Right cardiac atrium (tissue), 5 donors: ENCODE results near the gene GTSE1. TPM values are rescaled to one million over a fixed set of nuclear protein-coding genes. Genes with fewer than 3 reads are reported as not detected.

Source experiments
- ATAC-seq, 2 donors: fragments of 200-7000 bp; cut with Tn5 transposase; one replicate each; pipeline versions ENCODE4 v1.8.0 to v1.9.1; 2020; ENCODE audit warnings: moderate library complexity in 2 of 2, mild to moderate bottlenecking in 1 of 2
- DNase-seq, 3 donors: peaks; one replicate each; pipeline ENCODE4 v3.0.0-alpha.2; 2020
- H3K27ac ChIP-seq: one replicate; pipeline ENCODE4 v1.5.1; 2013; ENCODE audit warnings: mild to moderate bottlenecking, low read length, control low read depth, moderate library complexity
- H3K27me3 ChIP-seq: one replicate; pipeline ENCODE4 v1.6.1; 2013; ENCODE audit not compliant: control insufficient read depth, insufficient read depth
- H3K4me1 ChIP-seq: one replicate; pipeline ENCODE4 v1.6.1; 2013; ENCODE audit warnings: low read length; ENCODE audit not compliant: control insufficient read depth, insufficient read depth
- H3K4me3 ChIP-seq: one replicate; pipeline ENCODE4 v1.5.1; 2013; ENCODE audit warnings: low read length, control low read depth
- H3K9me3 ChIP-seq: one replicate; pipeline ENCODE4 v1.6.1; 2013; ENCODE audit warnings: low read length; ENCODE audit not compliant: control insufficient read depth
- WGBS: extraction: QIAGEN DNeasy Blood & Tissue Kit; methylation state at CpG from one replicate; pipeline ENCODE4 v1.1.7; 2013; 5-methylcytosine and 5-hydroxymethylcytosine counted together
- intact Hi-C, 4 donors: fragments of 100-400 bp; cut with DNase I; formaldehyde crosslinking; loops; one replicate each; pipeline versions ENCODE4 v1.11.0 to v1.14.0; 2022 to 2023
- polyA plus RNA-seq: library from polyadenylated mRNA; stranded (reverse); fragments of 200-250 nt; gene quantifications from one replicate; pipeline ENCODE4 v1.2.3, GENCODE V29; 2013
- total RNA-seq, 4 donors: library from RNA; stranded (reverse); fragmentation: NEBNext Ultra II Directional; extraction: Animal tissue kit (Norgen Biotek cat#: 25700); gene quantifications; one replicate each; pipeline ENCODE4 v1.2.1, GENCODE V29; 2021
- donor health status: healthy with polysubstance abuse.
- donor health status: DM: no; HTN: yes; CAD: no.
- donor health status: DM: no; HTN: no; CAD: no.
- donor health status: DM: no; HTN: yes; CAD: no; lungs with severe emphysema.
- donor health status: DM: yes; HTN: yes; CAD: no.

The GTSE1 gene
- total and polyA plus RNA-seq, 5 donors: 0.42 to 1.8 (median 1.2) TPM

GRCh38 chr22:46317646-46318045 is 21.0 kb downstream of the GTSE1 start:
- Histone ChIP-seq H3K4me1 (no peaks in the 10 kb centered on the region), H3K9me3 (no peaks in the 10 kb centered on the region), H3K4me3 (no peak overlapping the region), H3K27ac (no peak overlapping the region), H3K27me3 (no peaks in the 10 kb centered on the region)
- no peak for DNase-seq
- intact Hi-C loops: loop anchor here in 2 of 4 donors (5.0 to 10.0 kb wide), 2 partner anchors 190 to 323 kb away; no protein-coding TSS in a partner anchor
- 87% methylated on average over 20 of the region's 20 CpGs for WGBS
- no peak for ATAC-seq

GRCh38 chr22:46318576-46318975 is 21.9 kb downstream of the GTSE1 start:
- no peak for ATAC-seq
- DNase-seq: no peak
- intact Hi-C loops: loop anchor here in 2 of 4 donors (5.0 to 10.0 kb wide), 2 partner anchors 191 to 324 kb away; no protein-coding TSS in a partner anchor
- Histone ChIP-seq H3K9me3 (no peaks in the 10 kb centered on the region), H3K27me3 (no peaks in the 10 kb centered on the region), H3K4me3 (no peak overlapping the region), H3K4me1 (no peaks in the 10 kb centered on the region), H3K27ac (no peak overlapping the region)
- 91% methylated on average over 15 of the region's 15 CpGs for WGBS

- intact Hi-C loops: loop anchor here in 2 of 4 donors (5.0 to 10.0 kb wide), 2 partner anchors 192 to 325 kb away; no protein-coding TSS in a partner anchor
- Histone ChIP-seq H3K27ac (no peak overlapping the region), H3K9me3 (no peaks in the 10 kb centered on the region), H3K4me3 (no peak overlapping the region), H3K27me3 (no peaks in the 10 kb centered on the region), H3K4me1 (no peaks in the 10 kb centered on the region)
- WGBS: 96% methylated on average over 10 of the region's 10 CpGs
- ATAC-seq: no peak
- DNase-seq: no peak
These were observed 22.6 kb downstream of the GTSE1 start for GRCh38 chr22:46319319-46319718.

- DNase-seq (no peak), ATAC-seq (peak; percentile 55 to 66)
- Histone ChIP-seq H3K4me3 (no peak overlapping the region), H3K27ac (no peak overlapping the region), H3K4me1 (no peaks in the 10 kb centered on the region), H3K27me3 (no peaks in the 10 kb centered on the region), H3K9me3 (no peaks in the 10 kb centered on the region)
- WGBS: 87% methylated on average over 14 of the region's 14 CpGs
- intact Hi-C loops: no loop called here
These were observed 23.6 kb downstream of the GTSE1 start for GRCh38 chr22:46320166-46320710.

GRCh38 chr22:46320716-46321386 is 24.2 kb downstream of the GTSE1 start:
- WGBS: 95% methylated on average over 20 of the region's 20 CpGs
- Histone ChIP-seq H3K4me3 (no peak overlapping the region), H3K27me3 (no peaks in the 10 kb centered on the region), H3K9me3 (no peaks in the 10 kb centered on the region), H3K27ac (no peak overlapping the region), H3K4me1 (no peaks in the 10 kb centered on the region)
- DNase-seq: no peak
- peak in 1 of 2 donors; percentile 7 for ATAC-seq
- intact Hi-C loops: no loop called here

- no peak overlapping the region for H3K4me3 ChIP-seq
- no peaks in the 10 kb centered on the region for H3K4me1 ChIP-seq
- H3K27me3 ChIP-seq: no peaks in the 10 kb centered on the region
- intact Hi-C loops: no loop called here
- no peak for ATAC-seq
- no peaks in the 10 kb centered on the region for H3K9me3 ChIP-seq
- WGBS: 93% methylated on average over 15 of the region's 15 CpGs
- no peak overlapping the region for H3K27ac ChIP-seq
- DNase-seq: no peak
These were observed 26.0 kb downstream of the GTSE1 start for GRCh38 chr22:46322711-46323110.

- Histone ChIP-seq H3K27ac (no peak overlapping the region), H3K27me3 (no peaks in the 10 kb centered on the region), H3K9me3 (no peaks in the 10 kb centered on the region), H3K4me1 (no peaks in the 10 kb centered on the region), H3K4me3 (no peak overlapping the region)
- intact Hi-C loops: no loop called here
- DNase-seq: no peak
- WGBS: 97% methylated on average over 19 of the region's 19 CpGs
- ATAC-seq: no peak
These were observed 26.5 kb downstream of the GTSE1 start for GRCh38 chr22:46323162-46323561.

- Histone ChIP-seq H3K9me3 (no peaks in the 10 kb centered on the region), H3K4me1 (no peaks in the 10 kb centered on the region), H3K4me3 (no peak overlapping the region), H3K27ac (no peak overlapping the region), H3K27me3 (no peaks in the 10 kb centered on the region)
- intact Hi-C loops: no loop called here
- ATAC-seq (no peak), DNase-seq (no peak)
- whole genome bisulfite sequencing: 93% methylated on average over 23 of the region's 23 CpGs
These were observed 29.5 kb downstream of the GTSE1 start for GRCh38 chr22:46326066-46326680.

- Histone ChIP-seq H3K9me3 (no peaks in the 10 kb centered on the region), H3K4me1 (no peaks in the 10 kb centered on the region), H3K4me3 (no peak overlapping the region), H3K27ac (no peak overlapping the region), H3K27me3 (no peaks in the 10 kb centered on the region)
- no peak for ATAC-seq
- no peak for DNase-seq
- 96% methylated on average over 13 of the region's 13 CpGs for WGBS
- intact Hi-C loops: no loop called here
These were observed 31.2 kb downstream of the GTSE1 start for GRCh38 chr22:46327691-46328465.

GRCh38 chr22:46328797-46329196 is 32.1 kb downstream of the GTSE1 start:
- intact Hi-C loops: no loop called here
- 97% methylated on average over 11 of the region's 11 CpGs for WGBS
- ATAC-seq: no peak
- H3K9me3 ChIP-seq: no peaks in the 10 kb centered on the region
- H3K4me3 ChIP-seq: no peak overlapping the region
- H3K27me3 ChIP-seq: no peaks in the 10 kb centered on the region
- no peak overlapping the region for H3K27ac ChIP-seq
- no peaks in the 10 kb centered on the region for H3K4me1 ChIP-seq
- no peak for DNase-seq

GRCh38 chr22:46329616-46330015 is 32.9 kb downstream of the GTSE1 start:
- no peak overlapping the region for H3K4me3 ChIP-seq
- H3K27ac ChIP-seq: no peak overlapping the region
- intact Hi-C loops: no loop called here
- H3K4me1 ChIP-seq: no peaks in the 10 kb centered on the region
- H3K27me3 ChIP-seq: no peaks in the 10 kb centered on the region
- no peak for ATAC-seq
- DNase-seq: no peak
- 90% methylated on average over 8 of the region's 8 CpGs for WGBS
- no peaks in the 10 kb centered on the region for H3K9me3 ChIP-seq
